Body of pancreas (tissue), 4 donors: Measurements from ENCODE around the gene STK32B.

Experiments
- POLR2A ChIP-seq, 3 donors: fragments of 450-650 bp; IDR thresholded peaks; one replicate each; pipeline ENCODE4 v1.6.1; 2016; ENCODE audit warnings: antibody characterized with exemption in 3 of 3, mild to moderate bottlenecking in 2 of 3
- TF ChIP-seq, protein P1 (sequence below), 7 experiments: fragments of 450-650 bp in 4 of 7; fragments of 200-600 bp in 3 of 7; sonication (generic) in 3 of 7; IDR thresholded peaks; one replicate each; pipeline ENCODE4 v1.5.1; 2016 to 2019; ENCODE audit warnings: antibody characterized with exemption in 7 of 7

DNA sequence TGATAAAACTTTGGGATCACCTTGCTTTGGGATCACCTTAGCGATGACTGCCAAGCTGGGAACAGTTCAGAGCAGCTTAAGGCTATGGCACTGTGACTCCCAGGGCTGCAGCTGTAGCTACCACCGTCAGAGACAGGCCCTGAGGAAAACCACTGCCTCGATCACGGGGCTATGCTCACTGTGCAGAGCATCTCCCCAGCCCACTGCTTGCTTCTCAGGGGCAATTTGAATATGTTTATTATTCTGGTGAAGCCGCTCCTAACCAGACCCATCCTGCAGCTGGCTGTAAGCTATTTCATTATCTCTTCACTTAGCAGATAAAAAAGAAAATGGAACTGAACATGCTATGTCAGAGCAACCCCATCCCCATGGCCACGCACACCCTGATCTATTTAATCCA is 328.6 kb downstream of the STK32B start:
- TF ChIP-seq, protein P1, sequence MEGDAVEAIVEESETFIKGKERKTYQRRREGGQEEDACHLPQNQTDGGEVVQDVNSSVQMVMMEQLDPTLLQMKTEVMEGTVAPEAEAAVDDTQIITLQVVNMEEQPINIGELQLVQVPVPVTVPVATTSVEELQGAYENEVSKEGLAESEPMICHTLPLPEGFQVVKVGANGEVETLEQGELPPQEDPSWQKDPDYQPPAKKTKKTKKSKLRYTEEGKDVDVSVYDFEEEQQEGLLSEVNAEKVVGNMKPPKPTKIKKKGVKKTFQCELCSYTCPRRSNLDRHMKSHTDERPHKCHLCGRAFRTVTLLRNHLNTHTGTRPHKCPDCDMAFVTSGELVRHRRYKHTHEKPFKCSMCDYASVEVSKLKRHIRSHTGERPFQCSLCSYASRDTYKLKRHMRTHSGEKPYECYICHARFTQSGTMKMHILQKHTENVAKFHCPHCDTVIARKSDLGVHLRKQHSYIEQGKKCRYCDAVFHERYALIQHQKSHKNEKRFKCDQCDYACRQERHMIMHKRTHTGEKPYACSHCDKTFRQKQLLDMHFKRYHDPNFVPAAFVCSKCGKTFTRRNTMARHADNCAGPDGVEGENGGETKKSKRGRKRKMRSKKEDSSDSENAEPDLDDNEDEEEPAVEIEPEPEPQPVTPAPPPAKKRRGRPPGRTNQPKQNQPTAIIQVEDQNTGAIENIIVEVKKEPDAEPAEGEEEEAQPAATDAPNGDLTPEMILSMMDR (IDR thresholded peaks at IDR 0.05), result no peak
- TF ChIP-seq POLR2A (IDR thresholded peaks at IDR 0.05), result no peak
